Muscle of arm (tissue), 12 donors: Measurements from ENCODE around the gene CLIP4. TPM values are rescaled to one million over a fixed set of nuclear protein-coding genes. Genes with fewer than 3 reads are reported as not detected.
A peak's percentile ranks its signal among the peaks of the same experiment; 100 is the strongest.

Experiments used
- DNase-seq: peaks from one replicate; pipeline ENCODE4 v3.0.0-alpha.2; 2013
- polyA plus RNA-seq, 12 donors: library from polyadenylated mRNA; unstranded; fragments of 120-200 nt; gene quantifications; one replicate each; pipeline ENCODE4 v1.2.1, GENCODE V29; 2013; ENCODE audit not compliant: insufficient read length in 12 of 12

The CLIP4 gene
- polyA plus RNA-seq, 12 donors: 8.7 to 24.5 (median 16.8) TPM; not detected in 1

GRCh38 chr2:29218071-29218470 lies 102.9 kb downstream of the CLIP4 start:
- no peak for DNase-seq

GRCh38 chr2:29218550-29219125 lies 103.4 kb downstream of the CLIP4 start:
- DNase-seq: no peak

- no peak for DNase-seq
These were observed 104.2 kb downstream of the CLIP4 start for GRCh38 chr2:29219374-29219773.

DNA sequence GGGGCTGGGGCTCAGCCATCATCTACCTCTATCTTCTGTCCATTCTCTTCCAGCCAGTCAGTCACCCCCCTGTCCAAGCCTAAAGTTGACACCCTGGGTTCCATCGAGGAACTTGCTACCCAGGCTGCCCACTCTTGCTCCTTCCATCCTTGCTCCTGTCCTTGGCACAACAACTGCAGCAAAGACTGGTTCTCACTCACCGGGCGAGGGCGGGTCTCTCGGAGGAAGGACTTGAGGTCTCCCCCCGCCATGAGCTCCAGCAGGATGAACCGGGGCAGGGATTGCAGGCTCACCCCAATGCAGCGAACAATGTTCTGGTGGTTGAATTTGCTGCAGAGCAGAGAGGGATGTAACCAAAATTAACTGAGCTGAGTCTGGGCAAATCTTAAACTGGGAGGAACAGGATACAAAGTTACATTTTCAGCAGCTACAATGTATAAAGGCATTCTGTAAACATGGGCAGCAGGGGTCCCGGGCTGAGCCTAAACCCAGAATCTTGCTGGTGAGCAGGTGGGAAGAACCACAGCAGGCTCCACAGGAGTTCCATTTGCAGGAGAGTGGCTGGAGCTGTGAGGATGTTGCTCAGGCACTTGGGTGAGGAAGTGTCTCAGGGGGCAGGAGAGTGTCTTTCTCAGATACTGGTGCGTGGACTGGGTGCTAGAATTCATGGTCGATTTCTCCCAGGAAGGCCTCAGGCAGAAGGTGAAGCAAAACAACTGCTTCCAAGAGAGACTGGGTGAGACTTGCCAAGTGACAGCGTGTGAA lies 105.5 kb downstream of the CLIP4 start:
- DNase-seq: no peak

- no peak for DNase-seq
These were observed 107.4 kb downstream of the CLIP4 start for GRCh38 chr2:29222381-29223179.

DNA sequence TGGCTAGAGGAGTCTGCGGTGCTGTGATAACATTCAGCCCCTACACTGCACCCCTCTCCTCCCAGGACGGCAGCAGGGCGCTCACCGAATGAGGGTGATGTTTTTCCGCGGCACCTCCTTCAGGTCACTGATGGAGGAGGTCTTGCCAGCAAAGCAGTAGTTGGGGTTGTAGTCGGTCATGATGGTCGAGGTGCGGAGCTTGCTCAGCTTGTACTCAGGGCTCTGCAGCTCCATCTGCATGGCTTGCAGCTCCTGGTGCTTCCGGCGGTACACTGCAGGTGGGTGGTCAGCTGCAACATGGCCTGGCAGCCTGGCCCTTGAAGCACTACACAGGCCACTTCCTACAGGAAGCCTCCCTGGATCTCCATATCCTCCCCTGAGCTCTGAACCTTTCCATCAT lies 108.0 kb downstream of the CLIP4 start:
- DNase-seq: no peak

- DNase-seq: peak; percentile 32
These were observed 108.9 kb downstream of the CLIP4 start for GRCh38 chr2:29223851-29224692.

DNA sequence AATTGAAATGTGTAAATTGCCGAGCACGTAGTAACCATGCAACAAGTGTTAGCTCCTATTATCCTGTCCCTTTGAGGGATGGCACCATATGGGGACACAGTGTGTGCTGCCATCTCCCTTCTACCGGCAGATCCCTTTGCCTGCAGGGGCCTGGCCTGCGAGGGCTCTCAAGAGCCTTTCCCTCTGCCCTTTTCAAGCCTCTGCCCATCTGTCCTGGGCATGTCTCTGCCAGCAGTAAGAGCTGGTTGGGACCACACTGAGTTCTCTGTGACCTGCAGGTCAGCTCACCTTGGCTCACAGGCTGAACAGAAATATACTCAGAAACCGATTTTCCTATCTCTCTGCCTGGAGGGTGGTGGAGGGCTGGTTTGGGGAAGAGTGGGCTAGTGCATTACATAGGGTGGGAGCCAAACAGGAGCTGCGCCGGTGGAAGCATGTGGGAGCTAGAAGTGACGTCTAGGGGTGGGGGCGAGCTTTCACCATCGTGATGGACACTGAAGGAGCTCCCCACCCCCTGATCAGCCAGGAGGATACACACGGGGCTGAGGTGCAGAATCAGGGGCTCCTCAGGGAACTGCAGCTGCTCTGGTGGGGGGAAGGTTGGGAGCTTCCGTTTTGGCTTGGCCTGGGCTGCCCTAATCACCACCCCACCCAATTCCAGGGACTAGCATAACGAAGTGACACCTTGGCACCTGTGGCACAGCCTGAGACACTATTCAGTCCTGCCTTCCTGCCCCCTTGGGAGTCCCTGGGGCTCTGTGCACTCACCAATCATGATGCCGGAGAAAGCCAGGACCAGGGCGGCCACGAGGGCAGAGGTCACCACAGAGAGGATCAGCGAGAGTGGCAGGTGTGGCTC lies 109.7 kb downstream of the CLIP4 start:
- no peak for DNase-seq

- DNase-seq: no peak
These were observed 110.6 kb downstream of the CLIP4 start for GRCh38 chr2:29225814-29226213.

GRCh38 chr2:29226375-29226774 lies 111.2 kb downstream of the CLIP4 start:
- no peak for DNase-seq

GRCh38 chr2:29226808-29227207 lies 111.6 kb downstream of the CLIP4 start:
- no peak for DNase-seq

- DNase-seq: no peak
These were observed 112.9 kb downstream of the CLIP4 start for GRCh38 chr2:29227935-29228675.

DNA sequence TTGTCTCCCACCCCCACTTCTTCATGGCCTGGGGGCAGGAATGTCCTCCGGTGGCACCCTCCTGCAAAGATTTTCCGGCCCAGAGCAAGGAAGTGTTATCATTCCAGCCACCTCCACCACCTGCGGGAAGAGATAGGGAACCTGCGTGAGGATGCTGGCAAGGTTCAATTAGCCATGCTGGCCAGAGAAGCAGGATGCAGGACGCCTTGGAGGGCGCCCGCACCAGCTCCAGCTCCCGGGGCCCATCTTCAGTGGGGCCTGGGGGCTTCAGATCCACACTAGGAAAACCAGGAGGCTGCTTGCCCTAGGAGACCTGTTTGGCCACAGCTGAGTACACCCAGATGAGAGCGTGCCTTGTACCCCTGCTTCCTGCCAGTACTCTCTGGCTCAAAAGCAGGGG lies 113.7 kb downstream of the CLIP4 start:
- DNase-seq: no peak

DNA sequence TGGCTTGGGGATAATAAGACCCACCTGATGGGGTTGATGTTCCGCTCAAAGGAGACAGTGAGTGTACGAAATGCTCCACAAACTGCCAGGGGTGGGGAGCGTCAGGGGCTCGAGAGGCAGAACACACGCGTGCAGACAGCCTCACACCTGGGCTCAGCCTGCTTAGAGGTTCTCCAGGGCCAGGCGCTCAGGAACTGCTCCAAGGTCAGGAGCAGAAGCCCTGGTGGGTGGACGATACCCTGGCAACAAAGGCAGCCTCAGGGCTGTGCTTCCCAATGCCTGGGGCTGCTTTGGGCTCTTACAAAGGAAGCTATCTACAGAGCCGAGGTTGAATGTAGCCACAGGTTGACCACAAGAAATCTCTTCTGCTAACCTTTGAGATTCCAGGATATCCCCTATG lies 114.4 kb downstream of the CLIP4 start:
- DNase-seq: no peak

DNA sequence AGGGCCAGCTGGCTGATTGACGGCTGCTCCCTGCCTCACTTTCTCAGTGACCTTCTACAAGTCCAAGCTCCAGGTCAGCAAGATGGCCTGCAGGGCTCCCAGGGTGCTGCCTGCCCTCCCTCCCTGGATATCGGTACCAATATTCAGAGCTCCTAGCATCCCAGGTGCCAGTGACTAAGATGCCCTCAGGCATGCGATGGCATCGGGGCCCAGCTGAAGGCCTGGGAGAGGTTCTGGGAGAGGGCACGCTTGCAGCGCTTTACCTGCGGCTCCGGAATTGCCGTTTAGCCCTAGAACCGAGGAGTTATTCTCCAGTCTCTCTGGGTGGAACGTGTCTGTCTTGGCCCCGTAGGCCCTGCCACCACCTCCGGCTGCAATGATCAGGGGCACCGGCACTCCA lies 116.8 kb downstream of the CLIP4 start:
- DNase-seq: no peak

GRCh38 chr2:29233428-29233827 lies 118.2 kb downstream of the CLIP4 start:
- DNase-seq: no peak

GRCh38 chr2:29235411-29235810 lies 120.2 kb downstream of the CLIP4 start:
- no peak for DNase-seq

GRCh38 chr2:29236074-29236473 lies 120.9 kb downstream of the CLIP4 start:
- no peak for DNase-seq

- no peak for DNase-seq
These were observed 123.3 kb downstream of the CLIP4 start for GRCh38 chr2:29238497-29238896.
